ENCODE results near the gene TBC1D2.

Gene TBC1D2

GRCh38 chr9:98190757-98191105, 64.7 kb downstream of the TBC1D2 start:
- Histone ChIP-seq H3K9me3 (no peaks in the 10 kb centered on the region), H3K27ac (no peak overlapping the region), H3K27me3 (no peaks in the 10 kb centered on the region), H3K4me3 (ENCODE audit: low read depth in 1 of 2, low read length in 1 of 2) (no peak overlapping the region), H3K36me3 (no peaks in the 10 kb centered on the region), H3K4me1 (ENCODE audit: control insufficient read depth in 1 of 2, insufficient read depth in 1 of 2, low read depth in 1 of 2, low read length in 1 of 2) (peaks cover 36 to 40% of the 10 kb centered on the region in 2 experiments)
- no peak for TF ChIP-seq CTCF (IDR thresholded peaks at IDR 0.05)

GRCh38 chr9:98189412-98189811, 66.0 kb downstream of the TBC1D2 start:
- Histone ChIP-seq H3K36me3 (no peaks in the 10 kb centered on the region), H3K4me1 (ENCODE audit: control insufficient read depth in 1 of 2, insufficient read depth in 1 of 2, low read depth in 1 of 2, low read length in 1 of 2) (peaks cover 49 to 53% of the 10 kb centered on the region in 2 experiments), H3K4me3 (ENCODE audit: low read depth in 1 of 2, low read length in 1 of 2) (no peak overlapping the region), H3K9me3 (no peaks in the 10 kb centered on the region), H3K27me3 (no peaks in the 10 kb centered on the region), H3K27ac (no peak overlapping the region)
- no peak for TF ChIP-seq CTCF (IDR thresholded peaks at IDR 0.05)

- TF ChIP-seq CTCF (IDR thresholded peaks at IDR 0.05), result no peak
- H3K4me1 ChIP-seq (ENCODE audit: control insufficient read depth in 1 of 2, insufficient read depth in 1 of 2, low read depth in 1 of 2, low read length in 1 of 2), result peaks cover 58 to 64% of the 10 kb centered on the region in 2 experiments
- H3K27ac ChIP-seq, result peak overlapping the region; percentile 43
- no peaks in the 10 kb centered on the region for H3K9me3 ChIP-seq
- H3K36me3 ChIP-seq, result no peaks in the 10 kb centered on the region
- H3K27me3 ChIP-seq, result no peaks in the 10 kb centered on the region
- H3K4me3 ChIP-seq (ENCODE audit: low read depth in 1 of 2, low read length in 1 of 2), result no peak overlapping the region
These were observed 67.5 kb downstream of the TBC1D2 start for GRCh38 chr9:98187926-98188325.

GRCh38 chr9:98186236-98186635, 69.2 kb downstream of the TBC1D2 start:
- peak overlapping the region; percentile 88 for H3K27ac ChIP-seq
- no peak for TF ChIP-seq CTCF (IDR thresholded peaks at IDR 0.05)
- no peaks in the 10 kb centered on the region for H3K36me3 ChIP-seq
- peaks cover 67 to 70% of the 10 kb centered on the region in 2 experiments for H3K4me1 ChIP-seq (ENCODE audit: control insufficient read depth in 1 of 2, insufficient read depth in 1 of 2, low read depth in 1 of 2, low read length in 1 of 2)
- no peaks in the 10 kb centered on the region for H3K9me3 ChIP-seq
- peak overlapping the region in 1 of 2 experiments; percentile 56 for H3K4me3 ChIP-seq (ENCODE audit: low read depth in 1 of 2, low read length in 1 of 2)
- no peaks in the 10 kb centered on the region for H3K27me3 ChIP-seq

GRCh38 chr9:98185611-98186171, 69.8 kb downstream of the TBC1D2 start:
- peak overlapping the region; percentile 88 for H3K27ac ChIP-seq
- H3K4me1 ChIP-seq (ENCODE audit: control insufficient read depth in 1 of 2, insufficient read depth in 1 of 2, low read depth in 1 of 2, low read length in 1 of 2), result peaks cover 67 to 69% of the 10 kb centered on the region in 2 experiments
- H3K27me3 ChIP-seq, result no peaks in the 10 kb centered on the region
- TF ChIP-seq CTCF (IDR thresholded peaks at IDR 0.05), result peak; percentile 26
- H3K4me3 ChIP-seq (ENCODE audit: low read depth in 1 of 2, low read length in 1 of 2), result peak overlapping the region; percentile 36 to 56
- no peaks in the 10 kb centered on the region for H3K9me3 ChIP-seq
- H3K36me3 ChIP-seq, result no peaks in the 10 kb centered on the region

All from neutrophil (primary cell).